ENCODE results near the gene ABCF3.

GRCh38 chr3:184174284-184174645 lies 11.7 kb upstream of the ABCF3 start:
- TF ChIP-seq CTCF (IDR thresholded peaks at IDR 0.05) (no peak), POLR2A (IDR thresholded peaks at IDR 0.05) (no peak)
